A549 (cell line): ENCODE data around the gene RPL22. TPM values are rescaled to one million over a fixed set of nuclear protein-coding genes. Genes with fewer than 3 reads are reported as not detected.

Source experiments
- ATAC-seq, 2 experiments: fragments of 200-7000 bp in 1 of 2; fragments of >200 bp in 1 of 2; cut with Nextera tagmentation in 1 of 2; cut with Tn5 transposase in 1 of 2; 3 replicates each; pipeline versions ENCODE4 v1.8.0 to v1.9.1; 2018 to 2020; ENCODE audit warnings: mild to moderate bottlenecking in 1 of 2, moderate library complexity in 1 of 2
- CTCF ChIA-PET: fragments of 300-600 bp; sonication (Branson Sonifier 250); formaldehyde crosslinking; extraction: SDS; loops from one replicate; lab custom pipeline; 2021; ENCODE audit warnings: antibody characterized with exemption, inconsistent platforms; lab: Yijun Ruan, JAX
- POLR2A ChIA-PET: fragments of 350-600 bp; formaldehyde crosslinking; extraction: SDS; loops from one replicate; lab custom pipeline; 2021; ENCODE audit warnings: antibody characterized with exemption, inconsistent platforms; lab: Yijun Ruan, JAX
- DNase-seq, 2 experiments: peaks; one replicate each; pipeline versions ENCODE4 v3.0.0 to v3.0.0-alpha.2; 2011 to 2016; ENCODE audit warnings: low read depth in 1 of 2, low spot score in 1 of 2
- FAIRE-seq: peaks from 2 replicates; lab custom pipeline; 2011; peaks lifted over from hg19 to GRCh38; lab: Jason Lieb, UNC
- H3K27ac ChIP-seq, 2 experiments: fragments of >200 bp; sonication (Bioruptor Twin); formaldehyde crosslinking; 3 replicates each; pipeline ENCODE4 v1.5.1; 2016 to 2017
- H3K4me1 ChIP-seq: fragments of >200 bp; sonication (Bioruptor Twin); formaldehyde crosslinking; 3 replicates; pipeline ENCODE4 v1.6.1; 2016
- H3K4me2 ChIP-seq: fragments of >200 bp; sonication (Bioruptor Twin); formaldehyde crosslinking; 3 replicates; pipeline ENCODE4 v1.6.1; 2016
- H3K4me3 ChIP-seq: fragments of >200 bp; sonication (Bioruptor Twin); formaldehyde crosslinking; 3 replicates; pipeline ENCODE4 v1.5.1; 2016
- H3K9me3 ChIP-seq: fragments of >200 bp; sonication (Bioruptor Twin); formaldehyde crosslinking; 3 replicates; pipeline ENCODE4 v1.6.1; 2016
- BCL3 ChIP-seq: fragments of >200 bp; sonication (Bioruptor Twin); formaldehyde crosslinking; IDR thresholded peaks from 3 replicates; pipeline ENCODE4 v1.6.1; 2016
- CTCF ChIP-seq: fragments of >200 bp; sonication (Bioruptor Twin); formaldehyde crosslinking; IDR thresholded peaks from 3 replicates; pipeline ENCODE4 v1.5.1; 2016
- EHMT2 ChIP-seq: fragments of 200-600 bp; sonication (generic); IDR thresholded peaks from 2 replicates; pipeline ENCODE4 v1.6.1; 2016; ENCODE audit warnings: antibody characterized with exemption, low read depth, mild to moderate bottlenecking, moderate library complexity
- ELK1 ChIP-seq: fragments of 150-350 bp; IDR thresholded peaks from 2 replicates; pipeline ENCODE4 v1.6.1; 2014; ENCODE audit warnings: low read depth, mild to moderate bottlenecking, low read length
- EP300 ChIP-seq, 2 experiments: fragments of >200 bp; sonication (Bioruptor Twin); formaldehyde crosslinking; IDR thresholded peaks; 2 replicates in 1 of 2; 3 replicates in 1 of 2; pipeline ENCODE4 v1.6.1; 2016 to 2017
- FOSL2 ChIP-seq, 2 experiments: fragments of 450-650 bp in 1 of 2; fragments of >200 bp in 1 of 2; sonication (Bioruptor Twin) in 1 of 2; formaldehyde crosslinking; IDR thresholded peaks; 2 replicates each; pipeline versions ENCODE4 v1.5.0 to v1.6.1; 2016 to 2020; ENCODE audit warnings: mild to moderate bottlenecking in 1 of 2, moderate library complexity in 1 of 2
- FOXS1 ChIP-seq: fragments of 250-450 bp; sonication (Bioruptor Pico); IDR thresholded peaks from 2 replicates; pipeline ENCODE4 v1.5.0; 2020; ENCODE audit warnings: mild to moderate bottlenecking, moderate library complexity
- HOXA7 ChIP-seq: fragments of 250-450 bp; sonication (Bioruptor Pico); IDR thresholded peaks from 2 replicates; pipeline ENCODE4 v1.5.0; 2020; ENCODE audit warnings: mild to moderate bottlenecking, moderate library complexity
- JUN ChIP-seq, 2 experiments: fragments of >200 bp; sonication (Bioruptor Twin); formaldehyde crosslinking; IDR thresholded peaks; 2 replicates in 1 of 2; 3 replicates in 1 of 2; pipeline ENCODE4 v1.6.1; 2016 to 2017
- MAFK ChIP-seq: fragments of 450-650 bp; IDR thresholded peaks from 2 replicates; pipeline ENCODE4 v1.6.1; 2014; ENCODE audit not compliant: partially characterized antibody
- MAX ChIP-seq: IDR thresholded peaks from 2 replicates; pipeline ENCODE4 v1.6.1; 2012
- NPAS2 ChIP-seq: fragments of 250-450 bp; sonication (Bioruptor Pico); IDR thresholded peaks from 2 replicates; pipeline ENCODE4 v1.8.0; 2022; ENCODE audit warnings: mild to moderate bottlenecking, moderate library complexity, borderline replicate concordance
- POLR2A ChIP-seq: IDR thresholded peaks from 2 replicates; pipeline ENCODE4 v1.6.1; 2012; ENCODE audit warnings: mild to moderate bottlenecking, low read length
- RARB ChIP-seq: fragments of 250-450 bp; sonication (Bioruptor Pico); IDR thresholded peaks from 2 replicates; pipeline ENCODE4 v1.8.0; 2021; ENCODE audit warnings: mild to moderate bottlenecking, moderate library complexity
- RCOR1 ChIP-seq: fragments of 150-350 bp; IDR thresholded peaks from 2 replicates; pipeline ENCODE4 v1.6.1; 2014; ENCODE audit warnings: antibody characterized with exemption, low read length, low read depth
- ZNF302 ChIP-seq: fragments of 250-450 bp; sonication (Bioruptor Pico); IDR thresholded peaks from 2 replicates; pipeline ENCODE4 v1.9.0; 2021; ENCODE audit warnings: inconsistent platforms, mild to moderate bottlenecking, moderate library complexity
- WGBS: methylation state at CpG from one replicate; pipeline ENCODE4 v1.1.6; 2017; ENCODE audit errors: missing lambda C conversion rate; 5-methylcytosine and 5-hydroxymethylcytosine counted together
- polyA plus RNA-seq, 4 experiments: library from polyadenylated mRNA; depleted of rRNA in 3 of 4; stranded (reverse); fragments of >200 nt; fragmentation: RNase III in 1 of 4; extraction: RNeasy Plus Mini Kit Qiagen cat#74134 plus additional on column Dnase treatment in 1 of 4; gene quantifications; 2 replicates in 3 of 4; 3 replicates in 1 of 4; pipeline ENCODE4 v1.2.3, GENCODE V29; 2011 to 2017

The RPL22 gene
- polyA plus RNA-seq, 2 of the 4 experiments (the other 2 are of a cell fraction): 373 to 377 TPM

GRCh38 chr1:6180707-6181311 lies 18.6 kb downstream of the RPL22 start:
- ATAC-seq: no peak
- ChIA-PET CTCF (interaction anchor here (0.8 kb wide), 1 partner anchor 9 kb away, joined by 3 read pairs; no protein-coding TSS in a partner anchor), POLR2A (no interaction called here)
- H3K4me3 ChIP-seq: no peak overlapping the region; the same call in 1 of the 3 replicates
- WGBS: 76% methylated on average over 35 of the region's 36 CpGs
- peak overlapping the region; percentile 83 for H3K4me2 ChIP-seq
- no peak overlapping the region for H3K27ac ChIP-seq
- peaks cover 15% of the 10 kb centered on the region for H3K4me1 ChIP-seq
- no peak for FAIRE-seq
- DNase-seq: no peak
- no peaks in the 10 kb centered on the region for H3K9me3 ChIP-seq
- TF ChIP-seq RARB (CRISPR knock-in tag): no peak
- no peak for TF ChIP-seq EP300 (IDR thresholded peaks at IDR 0.05)
- TF ChIP-seq MAX: no peak
- TF ChIP-seq FOXS1 (CRISPR knock-in tag): no peak
- TF ChIP-seq JUN (IDR thresholded peaks at IDR 0.05): no peak
- TF ChIP-seq, all 56 proteins: peak for 0

- Histone ChIP-seq H3K4me3 (peak within 1 kb of the TSS; percentile 52), H3K4me1 (peaks cover 15% of the 10 kb centered on the region), H3K27ac (peak within 1 kb of the TSS; percentile 48 to 82; a peak in 5 of 6 replicates), H3K9me3 (no peaks in the 10 kb centered on the region), H3K4me2 (peak within 1 kb of the TSS; percentile 83)
- ChIA-PET POLR2A (no interaction called here), CTCF (interaction anchor here (0.8 kb wide), 1 partner anchor 9 kb away, joined by 3 read pairs; no protein-coding TSS in a partner anchor)
- DNase-seq (no peak), ATAC-seq (peak in 1 of 2 experiments; percentile 11; a peak in 1 of 6 replicates), FAIRE-seq (no peak)
- 24% methylated on average over 12 of the region's 57 CpGs for WGBS
- TF ChIP-seq NPAS2 (CRISPR knock-in tag) (no peak), BCL3 (no peak), EHMT2 (no peak), ELK1 (no peak), CTCF (peak; percentile 22; the same call in 1 of the 3 replicates)
Measured at GRCh38 chr1:6180268-6180706, 19.1 kb downstream of the RPL22 start, which contains the start of gene CHD5. CHD5 (minus strand) TSS chr1:6180321; CDS start chr1:6180023, 298 bp downstream.

- TF ChIP-seq FOXS1 (CRISPR knock-in tag) (no peak), BCL3 (no peak), MAX (no peak), ZNF302 (no peak), POLR2A (no peak), FOSL2 (IDR thresholded peaks at IDR 0.05) (no peak), FOSL2 (CRISPR knock-in tag; IDR thresholded peaks at IDR 0.05) (no peak), HOXA7 (no peak), MAFK (no peak), RCOR1 (no peak)
- no peak for FAIRE-seq
- H3K4me1 ChIP-seq: peaks cover 15% of the 10 kb centered on the region
- H3K9me3 ChIP-seq: no peaks in the 10 kb centered on the region
- ATAC-seq: 0 out of 6 replicates have a peak, but pooled peaks of 1 of the 2 experiments have one; percentile 6
- POLR2A ChIA-PET: no interaction called here
- CTCF ChIA-PET: no interaction called here
- peak overlapping the region; percentile 52 for H3K4me3 ChIP-seq
- H3K4me2 ChIP-seq: peak overlapping the region; percentile 83
- DNase-seq: no peak
- no CpG with 5 or more reads among the region's 92 CpGs for WGBS
- H3K27ac ChIP-seq: peak overlapping the region; percentile 48 to 82; a peak in 5 of 6 replicates
Measured at GRCh38 chr1:6179564-6180175, 19.7 kb downstream of the RPL22 start.
